ENCODE data around the gene PTPRT.

GRCh38 chr20:42598581-42598980, 591.1 kb downstream of the PTPRT start:
- TF ChIP-seq, protein P1, sequence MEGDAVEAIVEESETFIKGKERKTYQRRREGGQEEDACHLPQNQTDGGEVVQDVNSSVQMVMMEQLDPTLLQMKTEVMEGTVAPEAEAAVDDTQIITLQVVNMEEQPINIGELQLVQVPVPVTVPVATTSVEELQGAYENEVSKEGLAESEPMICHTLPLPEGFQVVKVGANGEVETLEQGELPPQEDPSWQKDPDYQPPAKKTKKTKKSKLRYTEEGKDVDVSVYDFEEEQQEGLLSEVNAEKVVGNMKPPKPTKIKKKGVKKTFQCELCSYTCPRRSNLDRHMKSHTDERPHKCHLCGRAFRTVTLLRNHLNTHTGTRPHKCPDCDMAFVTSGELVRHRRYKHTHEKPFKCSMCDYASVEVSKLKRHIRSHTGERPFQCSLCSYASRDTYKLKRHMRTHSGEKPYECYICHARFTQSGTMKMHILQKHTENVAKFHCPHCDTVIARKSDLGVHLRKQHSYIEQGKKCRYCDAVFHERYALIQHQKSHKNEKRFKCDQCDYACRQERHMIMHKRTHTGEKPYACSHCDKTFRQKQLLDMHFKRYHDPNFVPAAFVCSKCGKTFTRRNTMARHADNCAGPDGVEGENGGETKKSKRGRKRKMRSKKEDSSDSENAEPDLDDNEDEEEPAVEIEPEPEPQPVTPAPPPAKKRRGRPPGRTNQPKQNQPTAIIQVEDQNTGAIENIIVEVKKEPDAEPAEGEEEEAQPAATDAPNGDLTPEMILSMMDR (conservative IDR thresholded peaks at IDR 0.05; ENCODE audit: low read depth, low read length), result no peak
- TF ChIP-seq EZH2 (IDR thresholded peaks at IDR 0.05; ENCODE audit: borderline replicate concordance, low read depth, low read length, poor library complexity, severe bottlenecking), result no peak
